NCI-H2029 treated with DMSO at 0.1 percent for 48 hours (cell line): ENCODE data around the gene ANXA3.
"Not testable (repeated sequence)": the region's sequence is repeated elsewhere in the genome, so short reads cannot be mapped to it uniquely, and the experiment has no call there.

Experiments
- DNase-seq: peaks from one replicate; lab custom pipeline; 2025; lab: John Stamatoyannopoulos, UW

The ANXA3 gene

GRCh38 chr4:78543424-78544125, 8.0 kb upstream of the ANXA3 start:
- no peak for DNase-seq

GRCh38 chr4:78544678-78545077, 6.9 kb upstream of the ANXA3 start:
- DNase-seq = no peak

GRCh38 chr4:78545275-78546246, 6.0 kb upstream of the ANXA3 start:
- DNase-seq = no peak

GRCh38 chr4:78547899-78548298, 3.7 kb upstream of the ANXA3 start:
- not testable (repeated sequence) for DNase-seq

- not testable (repeated sequence) for DNase-seq
Measured at GRCh38 chr4:78548889-78549288, 2.7 kb upstream of the ANXA3 start.

GRCh38 chr4:78552389-78553042, 946 bp downstream of the ANXA3 start:
- no peak for DNase-seq

GRCh38 chr4:78553043-78553396, 1.4 kb downstream of the ANXA3 start:
- DNase-seq = no peak

- no peak for DNase-seq
Measured at GRCh38 chr4:78553529-78554060, 2.0 kb downstream of the ANXA3 start.

- no peak for DNase-seq
Measured at GRCh38 chr4:78556665-78557064, 5.1 kb downstream of the ANXA3 start.

- no peak for DNase-seq
Measured at GRCh38 chr4:78557841-78558240, 6.3 kb downstream of the ANXA3 start.

GRCh38 chr4:78558410-78558809, 6.8 kb downstream of the ANXA3 start:
- DNase-seq = no peak

- DNase-seq = no peak
Measured at GRCh38 chr4:78560296-78560963, 8.9 kb downstream of the ANXA3 start.

- no peak for DNase-seq
Measured at GRCh38 chr4:78561677-78562076, 10.1 kb downstream of the ANXA3 start.

- no peak for DNase-seq
Measured at GRCh38 chr4:78562687-78563086, 11.1 kb downstream of the ANXA3 start.

- DNase-seq = no peak
Measured at GRCh38 chr4:78565971-78566372, 14.4 kb downstream of the ANXA3 start.

- no peak for DNase-seq
Measured at GRCh38 chr4:78566834-78567499, 15.4 kb downstream of the ANXA3 start.

GRCh38 chr4:78567500-78568060, 16.0 kb downstream of the ANXA3 start:
- DNase-seq = no peak

GRCh38 chr4:78568640-78569305, 17.2 kb downstream of the ANXA3 start:
- no peak for DNase-seq

- DNase-seq = no peak
Measured at GRCh38 chr4:78569306-78569821, 17.8 kb downstream of the ANXA3 start.

- DNase-seq = no peak
Measured at GRCh38 chr4:78570117-78570516, 18.5 kb downstream of the ANXA3 start.
